ENCODE measurements around the gene TPPP2.

GRCh38 chr14:21003788-21004346 lies 26.1 kb upstream of the TPPP2 start:
- TF ChIP-seq, protein P1, sequence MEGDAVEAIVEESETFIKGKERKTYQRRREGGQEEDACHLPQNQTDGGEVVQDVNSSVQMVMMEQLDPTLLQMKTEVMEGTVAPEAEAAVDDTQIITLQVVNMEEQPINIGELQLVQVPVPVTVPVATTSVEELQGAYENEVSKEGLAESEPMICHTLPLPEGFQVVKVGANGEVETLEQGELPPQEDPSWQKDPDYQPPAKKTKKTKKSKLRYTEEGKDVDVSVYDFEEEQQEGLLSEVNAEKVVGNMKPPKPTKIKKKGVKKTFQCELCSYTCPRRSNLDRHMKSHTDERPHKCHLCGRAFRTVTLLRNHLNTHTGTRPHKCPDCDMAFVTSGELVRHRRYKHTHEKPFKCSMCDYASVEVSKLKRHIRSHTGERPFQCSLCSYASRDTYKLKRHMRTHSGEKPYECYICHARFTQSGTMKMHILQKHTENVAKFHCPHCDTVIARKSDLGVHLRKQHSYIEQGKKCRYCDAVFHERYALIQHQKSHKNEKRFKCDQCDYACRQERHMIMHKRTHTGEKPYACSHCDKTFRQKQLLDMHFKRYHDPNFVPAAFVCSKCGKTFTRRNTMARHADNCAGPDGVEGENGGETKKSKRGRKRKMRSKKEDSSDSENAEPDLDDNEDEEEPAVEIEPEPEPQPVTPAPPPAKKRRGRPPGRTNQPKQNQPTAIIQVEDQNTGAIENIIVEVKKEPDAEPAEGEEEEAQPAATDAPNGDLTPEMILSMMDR (conservative IDR thresholded peaks at IDR 0.05 in 1 of 2, IDR thresholded peaks at IDR 0.05 in 1 of 2; ENCODE audit: extremely low read depth in 1 of 2, insufficient read depth in 1 of 2, low read depth in 1 of 2, low read length in 2 of 2): no peak
- no peak for TF ChIP-seq EZH2 (IDR thresholded peaks at IDR 0.05; ENCODE audit: borderline replicate concordance, low read length)

All from mammary epithelial cell (primary cell).